Measurements from ENCODE around the gene TMEM255B. TPM values are rescaled to one million over a fixed set of nuclear protein-coding genes. Genes with fewer than 3 reads are reported as not detected.

TMEM255B gene
- total RNA-seq, 1 experiment from 2014 or later: 7.7 TPM

- BruUV-seq (replicated peaks): no TSS peak
- Histone ChIP-seq H3K9ac (ENCODE audit: low read length) (no peak overlapping the region), H3K4me3 (replicated peaks in 1 of 2; ENCODE audit: low read depth in 1 of 2, low read length in 2 of 2) (no peak overlapping the region), H3K4me1 (ENCODE audit: control insufficient read depth in 1 of 2, insufficient read depth in 2 of 2, low read length in 2 of 2) (peaks cover 9 to 23% of the 10 kb centered on the region in 2 experiments), H2AFZ (ENCODE audit: low read depth, low read length, poor library complexity, severe bottlenecking) (no peak overlapping the region), H3K27ac (ENCODE audit: low read depth, low read length) (no peak overlapping the region), H3K36me3 (ENCODE audit: control insufficient read depth in 1 of 2, insufficient read depth in 2 of 2, low read length in 2 of 2) (peaks cover 1 to 5% of the 10 kb centered on the region in 2 experiments; a peak in 1 of 4 replicates), H3K9me2 (ENCODE audit: insufficient read depth) (no peaks in the 10 kb centered on the region), H3K9me3 (ENCODE audit: control insufficient read depth in 1 of 2, insufficient read depth in 1 of 2, low read depth in 1 of 2, low read length in 2 of 2) (peaks cover 16 to 17% of the 10 kb centered on the region in 2 experiments; a peak in 2 of 4 replicates), H3K79me2 (ENCODE audit: insufficient read depth, low read length) (peaks cover 18% of the 10 kb centered on the region), H3K27me3 (ENCODE audit: insufficient read depth, low read length) (no peaks in the 10 kb centered on the region), H3K4me2 (ENCODE audit: low read length) (no peak overlapping the region), H4K20me1 (ENCODE audit: insufficient read depth) (no peaks in the 10 kb centered on the region)
- DNase-seq (ENCODE audit: low read depth, low spot score) (no peak), ATAC-seq (no peak)
- POLR2A ChIA-PET: no interaction called here
- RAD21 ChIA-PET (ENCODE audit: low non-redundant PET in 1 of 2, low total read pairs in 2 of 2, uncharacterized antibody in 2 of 2, unreplicated experiment in 2 of 2): no interaction called here
- TF ChIP-seq, protein P1, sequence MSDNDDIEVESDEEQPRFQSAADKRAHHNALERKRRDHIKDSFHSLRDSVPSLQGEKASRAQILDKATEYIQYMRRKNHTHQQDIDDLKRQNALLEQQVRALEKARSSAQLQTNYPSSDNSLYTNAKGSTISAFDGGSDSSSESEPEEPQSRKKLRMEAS (IDR thresholded peaks at IDR 0.05): no peak
- TF ChIP-seq, protein P2, sequence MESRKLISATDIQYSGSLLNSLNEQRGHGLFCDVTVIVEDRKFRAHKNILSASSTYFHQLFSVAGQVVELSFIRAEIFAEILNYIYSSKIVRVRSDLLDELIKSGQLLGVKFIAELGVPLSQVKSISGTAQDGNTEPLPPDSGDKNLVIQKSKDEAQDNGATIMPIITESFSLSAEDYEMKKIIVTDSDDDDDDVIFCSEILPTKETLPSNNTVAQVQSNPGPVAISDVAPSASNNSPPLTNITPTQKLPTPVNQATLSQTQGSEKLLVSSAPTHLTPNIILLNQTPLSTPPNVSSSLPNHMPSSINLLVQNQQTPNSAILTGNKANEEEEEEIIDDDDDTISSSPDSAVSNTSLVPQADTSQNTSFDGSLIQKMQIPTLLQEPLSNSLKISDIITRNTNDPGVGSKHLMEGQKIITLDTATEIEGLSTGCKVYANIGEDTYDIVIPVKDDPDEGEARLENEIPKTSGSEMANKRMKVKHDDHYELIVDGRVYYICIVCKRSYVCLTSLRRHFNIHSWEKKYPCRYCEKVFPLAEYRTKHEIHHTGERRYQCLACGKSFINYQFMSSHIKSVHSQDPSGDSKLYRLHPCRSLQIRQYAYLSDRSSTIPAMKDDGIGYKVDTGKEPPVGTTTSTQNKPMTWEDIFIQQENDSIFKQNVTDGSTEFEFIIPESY (IDR thresholded peaks at IDR 0.05; ENCODE audit: extremely low read depth, insufficient replicate concordance, low read length): no peak
- TF ChIP-seq SP1 (IDR thresholded peaks at IDR 0.05; ENCODE audit: low read depth) (no peak), ZNF274 (IDR thresholded peaks at IDR 0.05; ENCODE audit: low read depth, low read length) (no peak), RAD21 (IDR thresholded peaks at IDR 0.05; ENCODE audit: low read depth) (no peak), CBX3 (IDR thresholded peaks at IDR 0.05; ENCODE audit: low read depth) (no peak), CTCF (IDR thresholded peaks at IDR 0.05 in 2 of 3, conservative IDR thresholded peaks at IDR 0.05 in 1 of 3; ENCODE audit: borderline replicate concordance in 1 of 3, insufficient read depth in 1 of 3, low read depth in 2 of 3, low read length in 2 of 3) (no peak), ZFX (IDR thresholded peaks at IDR 0.05) (no peak), POLR2AphosphoS5 (IDR thresholded peaks at IDR 0.05; ENCODE audit: low read depth, low read length) (no peak), CEBPB (IDR thresholded peaks at IDR 0.05; ENCODE audit: low read depth) (no peak), FOSL1 (IDR thresholded peaks at IDR 0.05; ENCODE audit: low read depth) (no peak), EZH2 (IDR thresholded peaks at IDR 0.05) (no peak), EGR1 (IDR thresholded peaks at IDR 0.05; ENCODE audit: low read depth) (no peak)
- intact Hi-C loops (cut with micrococcal nuclease): no loop called here
- CTCF ChIA-PET: no interaction called here
Measured at GRCh38 chr13:113812178-113813040, 53.4 kb downstream of the TMEM255B start.
